Muscle of arm (tissue), 12 donors: ENCODE data around the gene CDK5RAP1. TPM values are rescaled to one million over a fixed set of nuclear protein-coding genes. Genes with fewer than 3 reads are reported as not detected.

Experiments used
- polyA plus RNA-seq, 12 donors: library from polyadenylated mRNA; unstranded; fragments of 120-200 nt; gene quantifications; one replicate each; pipeline ENCODE4 v1.2.1, GENCODE V29; 2013; ENCODE audit not compliant: insufficient read length in 12 of 12

CDK5RAP1 gene
- polyA plus RNA-seq, 12 donors: 16.1 to 31.4 (median 23.8) TPM; not detected in 1

Other genes starting within 250 kb of the CDK5RAP1 start
- not detected for gene BPIFA2, start 233.4 kb downstream of the CDK5RAP1 start, polyA plus RNA-seq
- gene BPIFA3, start 184.2 kb downstream of the CDK5RAP1 start, polyA plus RNA-seq: not detected
- gene BPIFA1, start 165.5 kb downstream of the CDK5RAP1 start, polyA plus RNA-seq: not detected
- gene BPIFB1, start 118.3 kb downstream of the CDK5RAP1 start, polyA plus RNA-seq: under 1 TPM in 2 of 12 donors, not detected in 10; 0.09 to 0.14 TPM
- 10 to 100 TPM in 11 of 12 donors, not detected in 1; 11.2 to 41.1 (median 28.4) TPM for gene SNTA1, start 42.2 kb upstream of the CDK5RAP1 start, polyA plus RNA-seq
- gene CBFA2T2, start 88.6 kb upstream of the CDK5RAP1 start, polyA plus RNA-seq: 10 to 100 TPM in 11 of 12 donors, not detected in 1; 11.3 to 32.1 (median 14.0) TPM